ENCODE data around the gene LEMD2. TPM values are rescaled to one million over a fixed set of nuclear protein-coding genes. Genes with fewer than 3 reads are reported as not detected.

LEMD2 gene
- polyA plus RNA-seq, 2 of the 4 experiments (the other 2 are of a cell fraction), result 43.2 to 48.8 TPM

DNA sequence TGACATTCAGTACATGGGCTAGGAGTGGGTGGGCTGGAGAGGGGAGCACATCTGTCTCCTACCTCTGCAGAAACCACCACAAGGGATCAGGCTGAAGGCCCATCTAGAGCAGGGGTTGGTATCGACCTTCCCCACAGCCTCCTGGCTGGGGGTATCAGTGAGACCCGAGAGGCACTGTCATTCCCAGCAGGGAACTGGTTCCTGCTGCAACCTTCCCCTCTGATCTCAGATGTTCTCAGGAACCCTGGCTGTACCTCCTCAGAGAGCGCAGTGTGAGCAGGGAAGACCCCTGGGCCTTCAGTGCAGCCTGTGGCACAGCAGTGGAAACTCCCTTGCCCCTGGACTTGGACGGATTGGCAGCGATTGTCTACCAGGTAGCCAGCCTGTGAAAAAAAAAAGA, 50.1 kb downstream of the LEMD2 start:
- ChIA-PET POLR2A (no interaction called here), CTCF (interaction anchor here (1.4 to 1.9 kb wide), 3 partner anchors 17 to 416 kb away, joined by 4 to 8 read pairs (median 5); no protein-coding TSS in a partner anchor)
- no peaks in the 10 kb centered on the region for H3K9me3 ChIP-seq
- H3K4me2 ChIP-seq, result no peak overlapping the region
- no peak for DNase-seq (ENCODE audit: low read depth in 1 of 2, low spot score in 1 of 2)
- WGBS (ENCODE audit: missing lambda C conversion rate), result 76% methylated on average over 2 of the region's 5 CpGs
- no peak overlapping the region for H3K27ac ChIP-seq
- H3K4me3 ChIP-seq, result no peak overlapping the region
- no peak for TF ChIP-seq FOSL2 (IDR thresholded peaks at IDR 0.05)
- no peak for TF ChIP-seq FOSL2 (CRISPR knock-in tag; IDR thresholded peaks at IDR 0.05)
- TF ChIP-seq BHLHE40 (IDR thresholded peaks at IDR 0.05; ENCODE audit: low read depth, low read length), result no peak
- TF ChIP-seq BCL3 (IDR thresholded peaks at IDR 0.05), result no peak
- no peak for TF ChIP-seq PBX3 (IDR thresholded peaks at IDR 0.05)
- no peak for TF ChIP-seq CHD2 (IDR thresholded peaks at IDR 0.05; ENCODE audit: low read length, partially characterized antibody)
- TF ChIP-seq RAD21 (conservative IDR thresholded peaks at IDR 0.05 in 1 of 2, IDR thresholded peaks at IDR 0.05 in 1 of 2), result no peak
- TF ChIP-seq JUNB (IDR thresholded peaks at IDR 0.05), result no peak
- no peak for TF ChIP-seq JUN (IDR thresholded peaks at IDR 0.05)
- no peak for TF ChIP-seq ESRRA (IDR thresholded peaks at IDR 0.05; ENCODE audit: borderline replicate concordance, low read length)
- TF ChIP-seq CBX8 (IDR thresholded peaks at IDR 0.05), result no peak
- no peak for ATAC-seq
- no peak for FAIRE-seq
- no peaks in the 10 kb centered on the region for H3K4me1 ChIP-seq

GRCh38 chr6:33738153-33738552, 50.8 kb downstream of the LEMD2 start:
- Histone ChIP-seq H3K4me2 (no peak overlapping the region), H3K9me3 (no peaks in the 10 kb centered on the region), H3K4me3 (no peak overlapping the region), H3K4me1 (no peaks in the 10 kb centered on the region), H3K27ac (no peak overlapping the region)
- WGBS (ENCODE audit: missing lambda C conversion rate), result 75% methylated on average over 9 of the region's 9 CpGs
- TF ChIP-seq MAZ (IDR thresholded peaks at IDR 0.05; ENCODE audit: borderline replicate concordance, low read depth, low read length) (no peak), CBX8 (IDR thresholded peaks at IDR 0.05) (no peak), KDM1A (IDR thresholded peaks at IDR 0.05; ENCODE audit: low read depth) (no peak), BHLHE40 (IDR thresholded peaks at IDR 0.05; ENCODE audit: low read depth, low read length) (no peak), CBX2 (IDR thresholded peaks at IDR 0.05; ENCODE audit: borderline replicate concordance, low read depth) (no peak), TFCP2L1 (CRISPR knock-in tag; IDR thresholded peaks at IDR 0.05) (no peak), CHD2 (IDR thresholded peaks at IDR 0.05; ENCODE audit: low read length, partially characterized antibody) (no peak), HMGXB4 (CRISPR knock-in tag; IDR thresholded peaks at IDR 0.05; ENCODE audit: borderline replicate concordance) (no peak), FOXS1 (CRISPR knock-in tag; IDR thresholded peaks at IDR 0.05) (no peak), MAFK (IDR thresholded peaks at IDR 0.05; ENCODE audit: partially characterized antibody) (no peak), ZSCAN20 (CRISPR knock-in tag; IDR thresholded peaks at IDR 0.05) (no peak), SMC3 (IDR thresholded peaks at IDR 0.05) (no peak), RARB (CRISPR knock-in tag; IDR thresholded peaks at IDR 0.05) (no peak), POLR2A (IDR thresholded peaks at IDR 0.05; ENCODE audit: low read length) (no peak), RAD21 (conservative IDR thresholded peaks at IDR 0.05 in 1 of 2, IDR thresholded peaks at IDR 0.05 in 1 of 2) (no peak)
- TF ChIP-seq, protein P1, sequence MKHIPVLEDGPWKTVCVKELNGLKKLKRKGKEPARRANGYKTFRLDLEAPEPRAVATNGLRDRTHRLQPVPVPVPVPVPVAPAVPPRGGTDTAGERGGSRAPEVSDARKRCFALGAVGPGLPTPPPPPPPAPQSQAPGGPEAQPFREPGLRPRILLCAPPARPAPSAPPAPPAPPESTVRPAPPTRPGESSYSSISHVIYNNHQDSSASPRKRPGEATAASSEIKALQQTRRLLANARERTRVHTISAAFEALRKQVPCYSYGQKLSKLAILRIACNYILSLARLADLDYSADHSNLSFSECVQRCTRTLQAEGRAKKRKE (CRISPR knock-in tag; IDR thresholded peaks at IDR 0.05; ENCODE audit: low read depth), result no peak
- no peak for FAIRE-seq
- ChIA-PET CTCF (interaction anchor here (0.6 to 1.9 kb wide), 7 partner anchors 7 to 417 kb away, joined by 3 to 8 read pairs (median 4); no protein-coding TSS in a partner anchor), POLR2A (no interaction called here)
- ATAC-seq, result no peak
- no peak for DNase-seq (ENCODE audit: low read depth in 1 of 2, low spot score in 1 of 2)

Data from A549 (cell line).